GM12878 (cell line): ENCODE results near the gene RAET1E. TPM values are rescaled to one million over a fixed set of nuclear protein-coding genes. Genes with fewer than 3 reads are reported as not detected.

ENCODE experiments used
- ATAC-seq: fragments of 200-7000 bp; cut with Tn5 transposase; 3 replicates; pipeline ENCODE4 v1.9.1; 2020; ENCODE audit warnings: mild to moderate bottlenecking, moderate library complexity
- BruUV-seq: library from RNA; stranded (reverse); fragments of 400-500 nt; replicated peaks from 2 replicates; lab custom pipeline; 2021; lab: Mats Ljungman, UMichigan
- CTCF ChIA-PET: fragments of 300-600 bp; sonication (Branson Sonifier 250); formaldehyde crosslinking; extraction: SDS; loops from one replicate; lab custom pipeline; 2021; ENCODE audit warnings: inconsistent platforms; lab: Yijun Ruan, JAX
- POLR2A ChIA-PET: fragments of 350-600 bp; formaldehyde crosslinking; extraction: SDS; loops from one replicate; lab custom pipeline; 2021; ENCODE audit warnings: inconsistent platforms; lab: Charles Lee
- RAD21 ChIA-PET: fragments of 300-600 bp; sonication (Branson Sonifier 250); formaldehyde crosslinking; loops from one replicate; lab custom pipeline; 2023; ENCODE audit warnings: antibody characterized with exemption; ENCODE audit not compliant: unreplicated experiment; lab: Charles Lee
- SMC1A ChIA-PET: fragments of 300-600 bp; sonication (Branson Sonifier 250); formaldehyde crosslinking; loops from one replicate; lab custom pipeline; 2023; ENCODE audit not compliant: unreplicated experiment, uncharacterized antibody; lab: Charles Lee
- DNase-seq: peaks from one replicate; pipeline ENCODE4 v3.0.0-alpha.2; 2011; ENCODE audit warnings: low read depth, low spot score
- FAIRE-seq: peaks from 3 replicates; lab custom pipeline; 2011; peaks lifted over from hg19 to GRCh38; lab: Jason Lieb, UNC
- H2AFZ ChIP-seq: 2 replicates; pipeline ENCODE4 v1.6.0; 2011; ENCODE audit warnings: low read depth, low read length, control low read depth; ENCODE audit not compliant: control insufficient read depth
- H3K27ac ChIP-seq: 2 replicates; pipeline ENCODE4 v1.5.1; 2011; ENCODE audit warnings: control low read depth; ENCODE audit not compliant: control insufficient read depth, insufficient read depth
- H3K27me3 ChIP-seq, 2 experiments: replicated peaks in 1 of 2; 2 replicates each; pipeline versions ENCODE4 v1.6.0 to v1.6.1; 2011; ENCODE audit warnings: low read length in 1 of 2; ENCODE audit not compliant: control insufficient read depth in 2 of 2, insufficient read depth in 2 of 2
- H3K36me3 ChIP-seq, 2 experiments: 2 replicates each; pipeline ENCODE4 v1.5.1; 2011; ENCODE audit warnings: low read length in 1 of 2; ENCODE audit not compliant: control insufficient read depth in 2 of 2, insufficient read depth in 2 of 2
- H3K4me1 ChIP-seq: 2 replicates; pipeline ENCODE4 v1.6.1; 2011; ENCODE audit warnings: mild to moderate bottlenecking, low read length, moderate library complexity, mixed read lengths; ENCODE audit not compliant: control insufficient read depth, insufficient read depth
- H3K4me2 ChIP-seq: 2 replicates; pipeline ENCODE4 v1.6.0; 2011; ENCODE audit warnings: control low read depth; ENCODE audit not compliant: control insufficient read depth, insufficient read depth
- H3K4me3 ChIP-seq: fragments of 200-600 bp; sonication (generic); 2 replicates; pipeline ENCODE4 v1.5.1; 2016
- H3K79me2 ChIP-seq: 2 replicates; pipeline ENCODE4 v1.6.0; 2011; ENCODE audit warnings: low read length; ENCODE audit not compliant: control insufficient read depth, insufficient read depth
- H3K9ac ChIP-seq: 2 replicates; pipeline ENCODE4 v1.8.0; 2011; ENCODE audit warnings: low read length, control low read depth, mixed read lengths; ENCODE audit not compliant: control insufficient read depth, insufficient read depth
- H3K9me3 ChIP-seq: replicated peaks from 3 replicates; pipeline ENCODE4 v1.5.1; 2011; ENCODE audit warnings: mild to moderate bottlenecking, low read length; ENCODE audit not compliant: control insufficient read depth, insufficient read depth
- H4K20me1 ChIP-seq: 2 replicates; pipeline ENCODE4 v1.6.0; 2011; ENCODE audit not compliant: control insufficient read depth, insufficient read depth
- ATF7 ChIP-seq: fragments of 450-650 bp; IDR thresholded peaks from 2 replicates; pipeline ENCODE4 v1.6.1; 2016; ENCODE audit warnings: low read depth, mild to moderate bottlenecking
- CBFB ChIP-seq: IDR thresholded peaks from 2 replicates; pipeline ENCODE4 v1.6.1; 2016; ENCODE audit warnings: antibody characterized with exemption, low read depth
- CEBPB ChIP-seq, 2 experiments: fragments of 150-350 bp in 1 of 2; IDR thresholded peaks; 2 replicates each; pipeline ENCODE4 v1.6.1; 2012 to 2014; ENCODE audit warnings: low read depth in 2 of 2, low read length in 2 of 2, borderline replicate concordance in 1 of 2, inconsistent platforms in 1 of 2
- DPF2 ChIP-seq: fragments of 450-650 bp; IDR thresholded peaks from 2 replicates; pipeline ENCODE4 v1.6.1; 2017; ENCODE audit warnings: mild to moderate bottlenecking
- FOXK2 ChIP-seq: fragments of 450-650 bp; IDR thresholded peaks from 2 replicates; pipeline ENCODE4 v1.6.1; 2017; ENCODE audit warnings: mild to moderate bottlenecking, moderate library complexity
- KLF5 ChIP-seq: fragments of 450-650 bp; IDR thresholded peaks from 2 replicates; pipeline ENCODE4 v1.6.1; 2014; ENCODE audit warnings: mild to moderate bottlenecking; ENCODE audit not compliant: partially characterized antibody
- MYB ChIP-seq: fragments of 150-350 bp; IDR thresholded peaks from 2 replicates; pipeline ENCODE4 v1.6.1; 2014; ENCODE audit warnings: mild to moderate bottlenecking, low read depth, low read length, borderline replicate concordance
- TAF1 ChIP-seq: IDR thresholded peaks from 2 replicates; pipeline ENCODE4 v1.6.1; 2011; ENCODE audit warnings: mild to moderate bottlenecking, low read depth, low read length, borderline replicate concordance
- WGBS: methylation state at CpG from one replicate; pipeline ENCODE4 v1.1.6; 2016; ENCODE audit warnings: low lambda C conversion rate; ENCODE audit not compliant: insufficient replicate concordance, insufficient coverage; ENCODE audit errors: missing lambda C conversion rate; 5-methylcytosine and 5-hydroxymethylcytosine counted together
- in situ Hi-C: fragments of 300-500 bp; cut with MboI; formaldehyde crosslinking; loops from 9 replicates; pipeline ENCODE4 v1.14.3; 2018; ENCODE audit warnings: mixed read lengths
- intact Hi-C: fragments of 100-400 bp; cut with micrococcal nuclease; formaldehyde crosslinking; loops from one replicate; pipeline ENCODE4 v1.14.2; 2022; ENCODE audit not compliant: unreplicated experiment
- polyA plus RNA-seq, 11 experiments: library from polyadenylated mRNA; depleted of rRNA in 4 of 11; unstranded in 6 of 11; stranded (reverse) in 5 of 11; fragments of >200 nt; fragmentation: Nextera tagmentation in 4 of 11; fragmentation: Illumina TruSeq in 1 of 11; extraction: Ambion mirVana in 4 of 11; extraction: Trizol in 1 of 11; gene quantifications; 1 replicate in 1 of 11; 2 replicates in 10 of 11; pipeline versions ENCODE4 v1.2.1 to v1.2.3, GENCODE V29; 2011 to 2016; ENCODE audit warnings: inconsistent platforms in 2 of 11, missing spikeins in 2 of 11, low read depth in 1 of 11
- total RNA-seq, 4 experiments: library from RNA; depleted of rRNA in 3 of 4; stranded (reverse); fragments of >200 nt in 3 of 4; fragmentation: Illumina TruSeq in 1 of 4; extraction: Trizol in 1 of 4; gene quantifications; 2 replicates each; pipeline versions ENCODE4 v1.2.1 to v1.2.3, GENCODE V29; 2013 to 2021
- TF ChIP-seq, protein P1 (sequence below): IDR thresholded peaks from 2 replicates; pipeline ENCODE4 v1.6.1; 2012; ENCODE audit warnings: low read depth, low read length, improper control_type of control experiment

RAET1E gene
- total and polyA plus RNA-seq, 10 of the 15 experiments (the other 5 are each of a cell fraction or from before 2014, with no cell fraction given): not detected

- 62% methylated on average over 14 of the region's 14 CpGs for WGBS
- Histone ChIP-seq H3K4me2 (no peak overlapping the region), H3K27ac (no peak overlapping the region), H3K9ac (no peak overlapping the region), H3K9me3 (no peaks in the 10 kb centered on the region; the same call in 2 of the 3 replicates), H3K4me1 (no peaks in the 10 kb centered on the region; the same call in 1 of the 2 replicates), H2AFZ (no peak overlapping the region), H4K20me1 (no peaks in the 10 kb centered on the region), H3K27me3 (peaks cover 5 to 12% of the 10 kb centered on the region in 2 experiments), H3K4me3 (no peak overlapping the region), H3K36me3 (no peaks in the 10 kb centered on the region), H3K79me2 (no peaks in the 10 kb centered on the region)
- CTCF ChIA-PET: interaction anchor here (0.6 to 0.7 kb wide), 2 partner anchors 89 to 137 kb away, joined by 3 to 4 read pairs; no protein-coding TSS in a partner anchor
- RAD21 ChIA-PET: no interaction called here
- intact Hi-C loops: loop anchor here (10.0 kb wide), 1 partner anchor 137 kb away; no protein-coding TSS in a partner anchor
- POLR2A ChIA-PET: no interaction called here
- ATAC-seq: no peak
- no TSS peak for BruUV-seq
- no peak for DNase-seq
- in situ Hi-C loops: no loop called here
- SMC1A ChIA-PET: no interaction called here
- no peak for FAIRE-seq
- no peak for TF ChIP-seq KLF5
- TF ChIP-seq, protein P1, sequence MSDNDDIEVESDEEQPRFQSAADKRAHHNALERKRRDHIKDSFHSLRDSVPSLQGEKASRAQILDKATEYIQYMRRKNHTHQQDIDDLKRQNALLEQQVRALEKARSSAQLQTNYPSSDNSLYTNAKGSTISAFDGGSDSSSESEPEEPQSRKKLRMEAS: no peak
- no peak for TF ChIP-seq MYB
- no peak for TF ChIP-seq CBFB
- no peak for TF ChIP-seq DPF2
- TF ChIP-seq TAF1: no peak
- no peak for TF ChIP-seq FOXK2
- no peak for TF ChIP-seq CEBPB (IDR thresholded peaks at IDR 0.05; ENCODE audit: borderline replicate concordance in 1 of 2, low read depth in 2 of 2, low read length in 2 of 2)
- no peak for TF ChIP-seq ATF7
These were observed 36.1 kb downstream of the RAET1E start for GRCh38 chr6:149861603-149862423.
